Measurements from ENCODE around the gene C12orf60. TPM values are rescaled to one million over a fixed set of nuclear protein-coding genes. Genes with fewer than 3 reads are reported as not detected.

C12orf60 gene
- total and polyA plus RNA-seq, 2 of the 8 experiments (the other 6 are each of a cell fraction or from before 2014, with no cell fraction given): 1.2 to 1.5 TPM

DNA sequence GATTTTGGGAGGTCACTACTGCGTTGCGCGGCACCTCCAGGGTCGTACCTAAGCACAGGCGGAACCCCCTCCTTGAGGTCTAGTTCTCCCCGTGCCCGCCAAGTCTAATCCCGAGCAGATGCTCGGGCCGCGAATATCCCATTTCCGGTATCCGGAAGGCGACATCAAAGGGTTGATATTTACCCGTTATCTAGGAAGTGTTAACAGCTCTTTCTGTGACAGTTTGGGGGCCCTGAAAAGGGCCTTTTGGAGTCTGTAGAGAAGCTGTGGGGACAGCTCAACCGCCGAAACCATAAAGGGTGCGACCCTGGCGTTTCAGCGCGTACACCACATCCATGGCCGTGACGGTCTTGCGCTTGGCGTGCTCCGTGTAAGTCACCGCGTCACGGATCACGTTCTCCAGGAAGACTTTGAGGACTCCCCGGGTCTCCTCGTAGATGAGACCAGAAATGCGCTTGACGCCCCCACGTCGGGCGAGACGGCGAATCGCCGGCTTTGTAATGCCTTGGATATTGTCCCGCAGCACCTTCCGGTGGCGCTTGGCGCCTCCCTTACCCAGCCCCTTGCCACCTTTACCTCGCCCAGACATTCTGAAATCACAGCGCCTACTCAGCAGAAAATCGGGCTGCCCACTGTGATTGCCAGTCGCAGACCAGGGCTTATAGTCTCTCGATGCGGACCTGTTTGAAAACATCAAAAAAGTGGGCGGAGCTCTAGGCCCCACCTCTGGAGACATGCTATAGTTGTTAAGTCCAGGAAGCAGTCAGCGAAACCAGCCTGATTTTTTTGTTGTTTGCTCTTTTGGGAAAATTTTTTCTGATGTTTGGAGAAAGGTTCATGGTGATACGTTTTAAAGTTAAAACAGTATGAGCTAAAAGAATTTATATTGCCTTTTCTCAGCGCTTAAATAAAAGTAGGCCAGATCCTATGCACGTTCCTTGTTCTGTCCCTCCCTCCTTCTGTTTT lies 32.7 kb upstream of the C12orf60 start (continued):
- TF ChIP-seq BCL11A (IDR thresholded peaks at IDR 0.05; ENCODE audit: low read depth in 2 of 2, low read length in 2 of 2) (no peak), TCF12 (IDR thresholded peaks at IDR 0.05; ENCODE audit: low read depth, low read length) (no peak; the same call in 1 of the 2 replicates), POLR2A (IDR thresholded peaks at IDR 0.05; ENCODE audit: control extremely low read depth in 1 of 2, low read depth in 2 of 2, low read length in 2 of 2) (peak; percentile 99), SRF (IDR thresholded peaks at IDR 0.05; ENCODE audit: low read depth, low read length) (no peak), PHF8 (conservative IDR thresholded peaks at IDR 0.05; ENCODE audit: low read depth, low read length) (peak; percentile 87), JUN (IDR thresholded peaks at IDR 0.05; ENCODE audit: low read depth, low read length) (no peak), ZNF274 (IDR thresholded peaks at IDR 0.05; ENCODE audit: borderline replicate concordance, extremely low read depth, low read length) (no peak), HDAC2 (IDR thresholded peaks at IDR 0.05; ENCODE audit: borderline replicate concordance in 1 of 2, low read depth in 2 of 2, low read length in 2 of 2) (peak in 1 of 2 experiments; percentile 62; a peak in 2 of 4 replicates), SP4 (IDR thresholded peaks at IDR 0.05; ENCODE audit: low read length) (peak; percentile 85; the same call in 1 of the 2 replicates), CBX5 (IDR thresholded peaks at IDR 0.05; ENCODE audit: low read depth, low read length) (no peak), SP2 (IDR thresholded peaks at IDR 0.05; ENCODE audit: low read length) (0 out of 2 replicates have a peak, but pooled peaks have one; percentile 15), RAD21 (IDR thresholded peaks at IDR 0.05 in 1 of 2, conservative IDR thresholded peaks at IDR 0.05 in 1 of 2; ENCODE audit: low read depth in 2 of 2, low read length in 2 of 2) (no peak), FOSL1 (IDR thresholded peaks at IDR 0.05; ENCODE audit: insufficient read depth, low read depth, low read length) (no peak), CREB1 (IDR thresholded peaks at IDR 0.05) (no peak; the same call in 1 of the 2 replicates), POU5F1 (IDR thresholded peaks at IDR 0.05; ENCODE audit: low read depth, low read length) (no peak), CBX8 (IDR thresholded peaks at IDR 0.05; ENCODE audit: borderline replicate concordance, low read depth, low read length) (no peak)
- TF ChIP-seq, protein P1, sequence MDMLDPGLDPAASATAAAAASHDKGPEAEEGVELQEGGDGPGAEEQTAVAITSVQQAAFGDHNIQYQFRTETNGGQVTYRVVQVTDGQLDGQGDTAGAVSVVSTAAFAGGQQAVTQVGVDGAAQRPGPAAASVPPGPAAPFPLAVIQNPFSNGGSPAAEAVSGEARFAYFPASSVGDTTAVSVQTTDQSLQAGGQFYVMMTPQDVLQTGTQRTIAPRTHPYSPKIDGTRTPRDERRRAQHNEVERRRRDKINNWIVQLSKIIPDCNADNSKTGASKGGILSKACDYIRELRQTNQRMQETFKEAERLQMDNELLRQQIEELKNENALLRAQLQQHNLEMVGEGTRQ (IDR thresholded peaks at IDR 0.05; ENCODE audit: low read length): no peak
- TF ChIP-seq, protein P2, sequence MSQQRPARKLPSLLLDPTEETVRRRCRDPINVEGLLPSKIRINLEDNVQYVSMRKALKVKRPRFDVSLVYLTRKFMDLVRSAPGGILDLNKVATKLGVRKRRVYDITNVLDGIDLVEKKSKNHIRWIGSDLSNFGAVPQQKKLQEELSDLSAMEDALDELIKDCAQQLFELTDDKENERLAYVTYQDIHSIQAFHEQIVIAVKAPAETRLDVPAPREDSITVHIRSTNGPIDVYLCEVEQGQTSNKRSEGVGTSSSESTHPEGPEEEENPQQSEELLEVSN (IDR thresholded peaks at IDR 0.05): no peak
- TF ChIP-seq, protein P3, sequence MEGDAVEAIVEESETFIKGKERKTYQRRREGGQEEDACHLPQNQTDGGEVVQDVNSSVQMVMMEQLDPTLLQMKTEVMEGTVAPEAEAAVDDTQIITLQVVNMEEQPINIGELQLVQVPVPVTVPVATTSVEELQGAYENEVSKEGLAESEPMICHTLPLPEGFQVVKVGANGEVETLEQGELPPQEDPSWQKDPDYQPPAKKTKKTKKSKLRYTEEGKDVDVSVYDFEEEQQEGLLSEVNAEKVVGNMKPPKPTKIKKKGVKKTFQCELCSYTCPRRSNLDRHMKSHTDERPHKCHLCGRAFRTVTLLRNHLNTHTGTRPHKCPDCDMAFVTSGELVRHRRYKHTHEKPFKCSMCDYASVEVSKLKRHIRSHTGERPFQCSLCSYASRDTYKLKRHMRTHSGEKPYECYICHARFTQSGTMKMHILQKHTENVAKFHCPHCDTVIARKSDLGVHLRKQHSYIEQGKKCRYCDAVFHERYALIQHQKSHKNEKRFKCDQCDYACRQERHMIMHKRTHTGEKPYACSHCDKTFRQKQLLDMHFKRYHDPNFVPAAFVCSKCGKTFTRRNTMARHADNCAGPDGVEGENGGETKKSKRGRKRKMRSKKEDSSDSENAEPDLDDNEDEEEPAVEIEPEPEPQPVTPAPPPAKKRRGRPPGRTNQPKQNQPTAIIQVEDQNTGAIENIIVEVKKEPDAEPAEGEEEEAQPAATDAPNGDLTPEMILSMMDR (IDR thresholded peaks at IDR 0.05; ENCODE audit: control extremely low read depth in 1 of 3, insufficient read depth in 1 of 3, low read depth in 1 of 3, low read length in 3 of 3): no peak

Data from H1 (cell line).